ENCODE results near the gene NFASC.

Gene NFASC

DNA sequence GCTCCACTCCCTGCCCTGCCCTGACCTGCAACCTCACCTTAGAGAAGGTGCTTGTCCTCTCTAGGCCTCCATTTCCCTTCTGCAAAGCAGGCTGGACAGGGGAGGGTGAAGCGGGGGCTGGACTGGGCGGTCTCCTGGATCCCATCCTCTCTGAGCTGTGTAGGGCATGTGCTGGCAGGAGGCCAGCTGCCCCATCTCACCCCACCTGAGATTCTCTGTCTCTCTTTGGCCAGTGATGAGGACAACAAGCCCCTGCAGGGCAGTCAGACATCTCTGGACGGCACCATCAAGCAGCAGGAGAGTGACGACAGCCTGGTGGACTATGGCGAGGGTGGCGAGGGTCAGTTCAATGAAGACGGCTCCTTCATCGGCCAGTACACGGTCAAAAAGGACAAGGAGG lies 145.4 kb downstream of the NFASC start:
- DNase-seq = no peak

DNA sequence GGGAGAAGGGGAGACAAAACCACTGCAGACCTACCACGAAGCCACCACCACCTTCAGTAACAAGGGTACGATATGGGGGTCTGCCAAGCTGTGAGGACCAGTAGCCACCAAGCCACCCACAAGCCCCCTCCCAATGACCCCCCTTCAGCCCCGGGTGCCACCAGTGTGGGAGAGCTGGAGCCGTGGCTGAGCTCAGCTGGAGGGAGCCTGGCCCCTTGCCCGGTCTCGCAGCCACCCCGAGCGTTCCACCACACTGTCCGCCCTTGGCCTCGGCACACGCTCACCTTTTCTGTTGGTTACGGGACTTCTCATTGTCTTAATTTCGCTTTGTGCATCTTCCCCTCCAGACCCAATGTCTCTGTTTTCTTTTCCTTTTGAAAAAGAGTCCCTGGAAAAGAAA lies 145.9 kb downstream of the NFASC start:
- no peak for DNase-seq

DNA sequence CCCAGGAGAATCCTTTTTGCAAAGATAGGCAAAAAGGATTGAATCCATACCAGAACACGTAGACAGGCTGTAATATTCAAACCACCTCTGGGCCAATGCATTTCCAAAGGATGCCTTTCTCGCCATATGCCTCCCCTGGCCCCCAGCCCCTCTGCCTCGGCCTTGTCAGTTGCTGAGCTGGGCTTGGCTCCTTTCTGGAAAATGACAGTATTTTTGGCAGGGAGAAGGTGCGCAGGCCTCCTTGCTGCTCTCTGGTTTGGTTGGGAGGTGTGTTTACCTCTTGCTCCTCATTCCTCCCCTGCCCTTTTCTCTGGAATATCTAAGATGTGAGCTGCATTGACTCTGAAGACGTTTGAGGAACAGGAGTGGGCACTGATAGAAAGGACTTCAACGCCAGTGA lies 146.3 kb downstream of the NFASC start:
- DNase-seq = no peak

GRCh38 chr1:205017766-205018165 lies 147.1 kb downstream of the NFASC start:
- DNase-seq = no peak

DNA sequence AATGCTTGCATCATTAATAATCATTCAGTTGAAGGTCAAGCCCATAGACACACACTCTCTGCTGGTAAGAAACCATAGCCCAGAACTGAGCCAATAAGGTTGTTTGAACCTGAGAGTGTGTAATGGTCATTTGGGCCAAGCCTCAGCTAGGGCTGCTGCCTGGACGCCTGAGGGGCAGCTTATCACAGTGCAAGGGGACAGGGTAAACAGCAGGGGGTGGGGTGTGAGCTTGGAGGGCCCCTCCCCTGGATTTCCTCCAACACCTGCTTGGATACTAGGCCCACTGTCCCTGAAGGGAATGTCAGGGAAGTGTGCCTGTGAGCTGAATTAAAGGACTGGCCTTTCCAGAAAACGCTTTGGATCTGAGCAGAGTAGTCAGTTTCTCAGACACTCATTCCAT lies 147.7 kb downstream of the NFASC start:
- DNase-seq = no peak

DNA sequence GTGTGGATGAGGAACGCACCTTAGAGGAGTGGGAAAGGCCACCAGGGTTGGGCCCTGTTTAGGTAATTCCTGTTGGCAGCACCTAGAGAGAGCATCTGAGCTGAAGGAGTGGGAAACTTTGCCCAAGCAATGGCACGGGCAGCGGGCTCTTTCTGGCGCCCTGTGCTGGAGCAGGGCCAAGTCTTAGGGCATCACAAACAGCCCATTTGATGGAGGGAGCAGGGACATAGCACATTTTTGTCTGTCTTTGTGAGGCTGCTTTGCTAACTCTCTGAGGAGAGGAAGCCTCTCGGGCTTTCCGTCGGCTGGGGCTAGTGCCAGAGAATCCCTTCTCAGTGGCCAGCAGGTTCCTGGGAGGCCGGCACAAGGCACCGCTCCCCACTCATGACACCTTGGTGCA lies 149.8 kb downstream of the NFASC start:
- no peak for DNase-seq

GRCh38 chr1:205024679-205025078 lies 154.0 kb downstream of the NFASC start:
- DNase-seq = no peak

GRCh38 chr1:205025239-205025638 lies 154.6 kb downstream of the NFASC start:
- no peak for DNase-seq

DNA sequence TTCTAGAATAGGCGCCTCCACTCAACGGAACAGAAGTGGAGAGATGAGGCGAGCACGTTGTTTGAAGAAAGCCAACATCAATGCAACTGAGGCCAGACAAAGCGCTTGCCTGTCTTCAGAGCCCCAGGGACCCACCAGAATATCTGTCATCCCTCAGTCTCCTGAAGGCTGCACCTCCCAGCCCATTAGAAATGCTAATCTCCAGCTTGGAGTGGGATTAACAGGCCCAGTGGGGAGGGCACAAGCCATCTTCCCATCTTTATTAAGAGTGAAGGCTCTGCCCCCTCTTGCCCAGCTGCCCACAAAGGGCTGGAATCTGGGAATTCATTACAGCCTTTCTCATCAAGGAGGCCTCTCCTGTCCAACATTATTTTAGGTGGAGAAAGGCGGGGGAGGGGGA lies 155.5 kb downstream of the NFASC start:
- no peak for DNase-seq

DNA sequence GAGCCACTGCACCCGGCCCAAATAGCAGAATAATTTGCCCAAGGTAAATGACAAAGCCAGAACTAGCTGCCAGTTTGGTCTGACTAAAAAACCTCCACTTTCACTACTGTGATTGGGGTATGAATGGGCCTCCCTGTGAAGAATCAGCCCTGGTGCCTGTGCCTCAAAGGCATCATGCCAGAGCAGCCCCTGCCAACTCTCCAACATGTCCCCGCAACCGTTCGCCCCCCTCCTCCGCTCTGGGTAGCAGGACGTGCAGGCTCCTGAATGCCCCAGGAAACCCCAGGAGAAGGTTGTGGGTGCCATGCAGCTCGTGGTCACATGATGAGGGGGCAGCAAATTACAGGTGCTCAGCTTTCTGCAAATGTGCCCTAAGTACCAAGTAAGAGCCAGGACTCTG lies 157.7 kb downstream of the NFASC start:
- no peak for DNase-seq

DNA sequence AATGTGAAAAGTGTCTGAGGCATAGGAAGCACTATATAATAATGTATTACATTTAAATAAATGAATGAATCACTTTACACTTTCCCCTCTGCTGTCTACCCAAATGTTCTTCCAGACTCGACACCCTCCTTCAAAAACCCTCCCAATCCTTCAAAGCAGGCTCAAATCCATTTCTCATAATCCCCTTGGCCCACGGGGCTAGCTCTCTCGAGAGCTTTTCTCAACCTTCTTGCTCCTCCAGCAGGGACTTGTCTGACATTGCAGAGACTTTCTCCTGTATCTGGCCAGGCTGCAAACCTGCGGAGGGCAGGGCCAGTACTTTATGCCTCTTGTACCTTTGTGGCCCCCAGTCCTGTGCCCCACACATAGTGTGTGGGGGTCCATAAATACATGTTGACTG lies 158.3 kb downstream of the NFASC start:
- no peak for DNase-seq

GRCh38 chr1:205030241-205030640 lies 159.6 kb downstream of the NFASC start:
- DNase-seq = no peak

GRCh38 chr1:205030896-205031295 lies 160.2 kb downstream of the NFASC start:
- DNase-seq = no peak

DNA sequence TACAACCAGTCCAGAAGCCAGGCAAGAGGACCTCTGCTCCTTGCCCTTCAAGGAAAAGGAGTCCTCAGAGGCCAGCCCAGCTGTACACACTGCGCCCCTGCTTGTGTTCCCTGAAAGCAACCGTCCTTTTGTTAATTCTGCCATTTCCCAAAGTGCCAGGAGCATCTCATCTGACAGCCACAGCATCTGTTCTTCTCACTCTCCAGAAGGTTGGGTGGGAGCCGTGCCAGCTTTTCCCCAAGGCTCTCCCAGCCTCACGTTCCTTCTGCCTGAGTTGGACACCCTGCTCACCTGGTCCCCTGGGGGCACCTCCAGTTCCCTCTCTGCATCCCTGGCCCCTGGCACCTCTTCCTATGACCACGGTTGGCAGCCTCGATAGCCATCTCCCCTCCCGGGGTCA lies 161.8 kb downstream of the NFASC start:
- DNase-seq = no peak

GRCh38 chr1:205037539-205037938 lies 166.9 kb downstream of the NFASC start:
- no peak for DNase-seq

- no peak for DNase-seq
These were observed 167.6 kb downstream of the NFASC start for GRCh38 chr1:205038132-205038786.

- no peak for DNase-seq
These were observed 170.5 kb downstream of the NFASC start for GRCh38 chr1:205041001-205041715.

GRCh38 chr1:205041998-205042910 lies 171.6 kb downstream of the NFASC start:
- no peak for DNase-seq

DNA sequence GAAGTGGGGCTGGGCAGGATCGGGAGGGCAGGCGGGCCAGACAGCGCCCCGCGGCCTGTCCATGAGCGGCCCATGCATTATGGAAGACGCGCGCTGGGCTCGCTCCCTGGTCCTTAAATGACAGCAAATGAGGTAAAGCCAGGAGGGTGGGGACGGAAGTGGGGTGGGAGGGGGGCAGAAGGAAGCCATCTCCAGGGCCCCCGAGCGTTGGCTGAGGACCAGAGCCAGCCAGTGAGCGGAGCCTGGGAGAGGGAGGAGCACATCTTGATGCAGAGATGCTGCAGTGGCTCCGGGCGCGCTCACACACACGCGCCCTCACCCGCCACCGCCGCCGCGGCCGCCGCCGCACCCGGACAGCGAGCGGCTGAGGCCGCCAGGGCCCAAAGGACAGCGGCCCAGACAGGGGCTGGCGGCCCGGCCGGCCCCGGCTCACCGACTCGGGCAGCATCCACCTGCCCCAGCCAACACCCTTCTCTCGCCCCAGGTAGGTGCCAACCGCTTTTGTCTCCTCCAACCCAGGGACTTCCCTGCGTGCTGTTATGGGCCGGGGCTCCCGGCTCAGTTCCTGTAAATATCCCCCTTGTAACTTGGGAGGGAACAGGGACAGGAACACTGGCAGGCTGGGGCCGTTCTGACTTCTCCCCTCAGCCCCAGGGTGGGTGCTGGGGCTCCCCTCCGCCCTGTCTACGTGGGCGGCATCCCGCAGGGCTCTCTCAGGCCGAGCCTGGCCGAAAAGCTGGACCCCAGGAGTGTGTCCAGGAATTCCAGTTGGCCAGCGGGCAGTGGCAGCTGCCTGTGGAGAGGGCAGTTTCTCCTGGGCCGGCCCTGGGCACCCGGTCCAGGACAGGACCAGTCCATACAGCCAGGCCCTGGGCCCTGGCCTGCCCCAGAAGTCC lies 172.5 kb downstream of the NFASC start, which contains the start of gene CNTN2:
TSS of gene CNTN2 (plus strand) at position 302 of the 896 bp plus-strand sequence. CDS start 9,974 bp downstream, outside the sequence.
- no peak for DNase-seq

DNA sequence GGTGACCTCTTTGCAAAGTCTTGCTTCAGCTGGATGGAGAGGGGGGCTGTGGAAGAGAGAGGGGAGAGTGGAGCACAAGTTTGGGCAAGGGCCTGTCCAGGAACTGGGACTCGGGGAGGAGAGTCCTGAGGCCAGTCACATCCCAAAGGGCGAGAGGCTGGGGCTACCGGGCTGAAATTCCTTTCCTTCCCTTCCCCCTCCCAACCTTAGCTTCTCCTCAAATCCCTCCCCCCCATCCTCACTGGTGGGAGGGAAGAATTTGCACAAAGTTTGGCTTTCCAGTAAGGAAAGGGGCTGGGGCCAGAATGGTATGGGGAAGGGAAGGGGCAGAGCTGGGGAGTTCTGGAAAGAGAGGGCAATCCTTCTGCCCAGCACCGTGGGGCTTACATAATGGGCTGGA lies 173.2 kb downstream of the NFASC start:
- no peak for DNase-seq

GRCh38 chr1:205044741-205045140 lies 174.1 kb downstream of the NFASC start:
- no peak for DNase-seq

DNA sequence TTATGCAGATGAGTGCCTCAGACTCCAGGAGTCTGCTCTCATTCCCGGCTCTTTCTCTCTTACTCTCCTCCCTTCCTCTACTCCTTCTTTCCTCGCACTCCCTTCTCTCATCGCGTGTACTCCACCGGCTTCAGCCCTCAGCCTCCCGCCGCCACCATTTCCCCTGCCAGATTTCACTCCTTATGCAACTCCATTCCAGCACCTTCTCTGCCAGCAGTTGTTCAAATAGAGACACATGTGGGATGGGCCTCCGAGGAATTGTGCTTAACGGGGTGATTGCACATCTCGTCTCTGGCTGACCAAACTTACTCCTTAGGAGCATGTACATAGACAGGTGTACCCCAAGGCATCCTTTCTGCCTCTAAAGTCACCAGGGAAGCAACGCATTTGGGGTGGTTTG lies 174.5 kb downstream of the NFASC start:
- no peak for DNase-seq

DNA sequence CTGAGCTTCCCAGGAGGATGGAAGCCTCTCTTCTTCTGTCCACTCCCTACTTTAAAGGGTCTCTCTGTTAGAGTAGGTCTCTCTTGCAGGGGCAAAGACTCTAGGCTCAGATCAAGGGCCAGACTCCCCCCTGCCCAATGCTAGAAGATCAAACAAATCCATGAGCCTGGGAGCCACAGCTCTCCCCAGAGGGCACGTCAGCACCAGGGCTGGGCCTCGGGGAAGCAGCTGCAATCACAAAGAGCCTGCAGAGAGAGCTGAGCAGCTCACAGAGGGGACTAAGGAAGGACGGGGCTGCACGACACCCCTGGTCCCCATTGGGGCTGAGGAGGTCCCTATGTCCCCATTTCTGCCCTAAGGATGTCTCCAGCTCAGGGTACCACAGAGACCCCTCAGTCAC lies 176.2 kb downstream of the NFASC start:
- no peak for DNase-seq

Measured in NCI-H2029 (cell line).